Adipose tissue (tissue), 3 donors: ENCODE data around the gene TMEM214. TPM values are rescaled to one million over a fixed set of nuclear protein-coding genes. Genes with fewer than 3 reads are reported as not detected.

ENCODE experiments used
- H3K27ac ChIP-seq: one replicate; pipeline ENCODE4 v1.5.1; 2013; ENCODE audit warnings: low read depth, low read length
- WGBS, 3 donors: extraction: QIAGEN DNeasy Blood & Tissue Kit; methylation state at CpG; one replicate each; pipeline ENCODE4 v1.1.7; 2013; 5-methylcytosine and 5-hydroxymethylcytosine counted together
- polyA plus RNA-seq, 3 donors: library from polyadenylated mRNA; stranded (reverse); fragments of 200-250 nt; gene quantifications; one replicate each; pipeline ENCODE4 v1.2.3, GENCODE V29; 2013
- donor health status: healthy with polysubstance abuse.
- donor health status: Bipolar disorder and iron deficiency.
- donor health status: healthy.

Gene TMEM214
- polyA plus RNA-seq, 3 donors: 48.7 to 78.3 (median 55.6) TPM

GRCh38 chr2:27051902-27052645 lies 19.3 kb downstream of the TMEM214 start:
- no peak overlapping the region for H3K27ac ChIP-seq
- WGBS, 3 donors: 3 to 6% (median 6%) methylated on average over 17 to 24 of the region's 24 CpGs

- 87 to 91% (median 88%) methylated on average over 11 of the region's 11 CpGs for WGBS, 3 donors
- H3K27ac ChIP-seq: no peak overlapping the region
Observed at GRCh38 chr2:27053321-27053720, 20.6 kb downstream of the TMEM214 start.

GRCh38 chr2:27053776-27054175 lies 21.0 kb downstream of the TMEM214 start:
- WGBS, 3 donors: 84 to 94% (median 91%) methylated on average over 8 of the region's 8 CpGs

GRCh38 chr2:27054721-27055120 lies 22.0 kb downstream of the TMEM214 start:
- no peak overlapping the region for H3K27ac ChIP-seq
- WGBS, 3 donors: 95% methylated on average over 11 of the region's 11 CpGs

More at GRCh38 chr2:27053776-27054175, 21.0 kb downstream of the TMEM214 start:
- H3K27ac ChIP-seq: no peak overlapping the region

- H3K27ac ChIP-seq: no peak overlapping the region
- 91 to 95% (median 95%) methylated on average over 6 of the region's 6 CpGs for WGBS, 3 donors
Observed at GRCh38 chr2:27057184-27057583, 24.4 kb downstream of the TMEM214 start.

- no peak overlapping the region for H3K27ac ChIP-seq
- WGBS, 3 donors: 94 to 95% (median 94%) methylated on average over 10 of the region's 10 CpGs
Observed at GRCh38 chr2:27058210-27058609, 25.4 kb downstream of the TMEM214 start.

GRCh38 chr2:27059141-27059820 lies 26.5 kb downstream of the TMEM214 start:
- H3K27ac ChIP-seq: no peak overlapping the region
- 37 to 81% (median 72%) methylated on average over 15 of the region's 15 CpGs for WGBS, 3 donors

GRCh38 chr2:27060323-27060722 lies 27.6 kb downstream of the TMEM214 start:
- WGBS, 3 donors: 80 to 91% (median 90%) methylated on average over 3 of the region's 3 CpGs
- H3K27ac ChIP-seq: no peak overlapping the region

- 84 to 87% (median 85%) methylated on average over 3 of the region's 3 CpGs for WGBS, 3 donors
- no peak overlapping the region for H3K27ac ChIP-seq
Observed at GRCh38 chr2:27065128-27065527, 32.4 kb downstream of the TMEM214 start.

GRCh38 chr2:27067385-27067784 lies 34.6 kb downstream of the TMEM214 start:
- H3K27ac ChIP-seq: no peak overlapping the region
- WGBS, 3 donors: 93 to 96% (median 93%) methylated on average over 5 of the region's 5 CpGs

- no peak overlapping the region for H3K27ac ChIP-seq
- 91 to 97% (median 92%) methylated on average over 6 of the region's 6 CpGs for WGBS, 3 donors
Observed at GRCh38 chr2:27069436-27069835, 36.7 kb downstream of the TMEM214 start.

- H3K27ac ChIP-seq: no peak overlapping the region
- 70 to 79% (median 78%) methylated on average over 8 of the region's 8 CpGs for WGBS, 3 donors
Observed at GRCh38 chr2:27069961-27070618, 37.3 kb downstream of the TMEM214 start.

GRCh38 chr2:27070653-27071276 lies 38.0 kb downstream of the TMEM214 start:
- 2 to 3% (median 3%) methylated on average over 11 of the region's 11 CpGs for WGBS, 3 donors
- H3K27ac ChIP-seq: peak overlapping the region; percentile 23

- peak within 1 kb of the TSS; percentile 23 for H3K27ac ChIP-seq
- 0 to 1% (median 0%) methylated on average over 59 to 86 of the region's 86 CpGs for WGBS, 3 donors
Observed at GRCh38 chr2:27071277-27071989, 38.7 kb downstream of the TMEM214 start, which contains the start of gene OST4. Gene OST4, minus strand, starts transcription at chr2:27071654.

- WGBS, 3 donors: 3 to 10% (median 4%) methylated on average over 24 to 34 of the region's 34 CpGs
- no peak overlapping the region for H3K27ac ChIP-seq
Observed at GRCh38 chr2:27071990-27072830, 39.4 kb downstream of the TMEM214 start.

GRCh38 chr2:27072920-27073319 lies 40.2 kb downstream of the TMEM214 start:
- H3K27ac ChIP-seq: no peak overlapping the region
- WGBS, 3 donors: 72 to 82% (median 77%) methylated on average over 5 of the region's 5 CpGs

- WGBS, 3 donors: 21 to 54% (median 23%) methylated on average over 2 of the region's 2 CpGs
- no peak overlapping the region for H3K27ac ChIP-seq
Observed at GRCh38 chr2:27073782-27074181, 41.0 kb downstream of the TMEM214 start.
